Measurements from ENCODE around the gene ATP6V0A4.

Gene ATP6V0A4

GRCh38 chr7:138828302-138828701, 30.3 kb upstream of the ATP6V0A4 start:
- no peak overlapping the region for H3K4me3 ChIP-seq (replicated peaks; ENCODE audit: low read depth, low read length)
- TF ChIP-seq, protein P1, sequence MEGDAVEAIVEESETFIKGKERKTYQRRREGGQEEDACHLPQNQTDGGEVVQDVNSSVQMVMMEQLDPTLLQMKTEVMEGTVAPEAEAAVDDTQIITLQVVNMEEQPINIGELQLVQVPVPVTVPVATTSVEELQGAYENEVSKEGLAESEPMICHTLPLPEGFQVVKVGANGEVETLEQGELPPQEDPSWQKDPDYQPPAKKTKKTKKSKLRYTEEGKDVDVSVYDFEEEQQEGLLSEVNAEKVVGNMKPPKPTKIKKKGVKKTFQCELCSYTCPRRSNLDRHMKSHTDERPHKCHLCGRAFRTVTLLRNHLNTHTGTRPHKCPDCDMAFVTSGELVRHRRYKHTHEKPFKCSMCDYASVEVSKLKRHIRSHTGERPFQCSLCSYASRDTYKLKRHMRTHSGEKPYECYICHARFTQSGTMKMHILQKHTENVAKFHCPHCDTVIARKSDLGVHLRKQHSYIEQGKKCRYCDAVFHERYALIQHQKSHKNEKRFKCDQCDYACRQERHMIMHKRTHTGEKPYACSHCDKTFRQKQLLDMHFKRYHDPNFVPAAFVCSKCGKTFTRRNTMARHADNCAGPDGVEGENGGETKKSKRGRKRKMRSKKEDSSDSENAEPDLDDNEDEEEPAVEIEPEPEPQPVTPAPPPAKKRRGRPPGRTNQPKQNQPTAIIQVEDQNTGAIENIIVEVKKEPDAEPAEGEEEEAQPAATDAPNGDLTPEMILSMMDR (IDR thresholded peaks at IDR 0.05; ENCODE audit: insufficient read depth, low read length, poor library complexity, severe bottlenecking): no peak
- no peaks in the 10 kb centered on the region for H3K27me3 ChIP-seq (replicated peaks; ENCODE audit: control insufficient read depth, insufficient read depth, low read length)
- no peak for DNase-seq (ENCODE audit: extremely low read depth, insufficient read length)
- H3K36me3 ChIP-seq (ENCODE audit: control insufficient read depth, insufficient read depth, low read length): no peaks in the 10 kb centered on the region

- TF ChIP-seq, protein P1 (IDR thresholded peaks at IDR 0.05; ENCODE audit: insufficient read depth, low read length, poor library complexity, severe bottlenecking): no peak
- H3K27me3 ChIP-seq (replicated peaks; ENCODE audit: control insufficient read depth, insufficient read depth, low read length): no peaks in the 10 kb centered on the region
- H3K36me3 ChIP-seq (ENCODE audit: control insufficient read depth, insufficient read depth, low read length): no peaks in the 10 kb centered on the region
- no peak overlapping the region for H3K4me3 ChIP-seq (replicated peaks; ENCODE audit: low read depth, low read length)
- DNase-seq (ENCODE audit: extremely low read depth, insufficient read length): no peak
These were observed 27.2 kb upstream of the ATP6V0A4 start for GRCh38 chr7:138825049-138825721.

DNA sequence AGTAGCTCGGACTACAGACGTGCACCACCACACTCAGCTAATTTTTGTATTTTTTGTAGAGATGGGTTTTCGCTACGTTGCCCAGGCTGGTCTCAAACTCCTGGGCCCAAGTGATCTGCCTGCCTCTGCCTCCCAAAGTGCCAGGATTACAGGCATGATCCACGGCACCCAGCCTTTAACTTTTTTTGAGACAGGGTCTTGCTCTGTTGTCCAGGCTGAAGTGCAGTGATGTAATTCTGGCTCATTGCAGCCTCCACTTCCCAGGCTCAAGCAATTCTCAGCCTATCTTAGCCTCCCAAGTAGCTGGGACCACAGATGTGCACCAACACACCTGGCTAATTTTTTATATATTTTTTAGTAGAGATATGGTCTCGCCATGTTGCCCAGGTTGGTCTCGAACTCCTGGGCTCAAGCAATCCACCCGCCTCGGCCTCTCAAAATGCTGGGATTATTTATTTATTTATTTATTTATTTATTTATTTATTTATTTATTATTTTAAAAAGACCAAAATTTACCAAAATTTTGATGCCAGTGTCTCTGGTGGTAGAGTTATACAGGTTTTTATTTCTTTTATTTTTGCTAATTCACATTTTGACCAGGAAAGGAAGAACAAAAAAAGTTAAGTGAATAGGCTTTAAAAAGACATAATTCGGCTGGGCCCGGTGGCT, 25.0 kb upstream of the ATP6V0A4 start:
- no peaks in the 10 kb centered on the region for H3K36me3 ChIP-seq (ENCODE audit: control insufficient read depth, insufficient read depth, low read length)
- no peak overlapping the region for H3K4me3 ChIP-seq (replicated peaks; ENCODE audit: low read depth, low read length)
- H3K27me3 ChIP-seq (replicated peaks; ENCODE audit: control insufficient read depth, insufficient read depth, low read length): no peaks in the 10 kb centered on the region
- TF ChIP-seq, protein P1 (IDR thresholded peaks at IDR 0.05; ENCODE audit: insufficient read depth, low read length, poor library complexity, severe bottlenecking): no peak
- no peak for DNase-seq (ENCODE audit: extremely low read depth, insufficient read length)

DNA sequence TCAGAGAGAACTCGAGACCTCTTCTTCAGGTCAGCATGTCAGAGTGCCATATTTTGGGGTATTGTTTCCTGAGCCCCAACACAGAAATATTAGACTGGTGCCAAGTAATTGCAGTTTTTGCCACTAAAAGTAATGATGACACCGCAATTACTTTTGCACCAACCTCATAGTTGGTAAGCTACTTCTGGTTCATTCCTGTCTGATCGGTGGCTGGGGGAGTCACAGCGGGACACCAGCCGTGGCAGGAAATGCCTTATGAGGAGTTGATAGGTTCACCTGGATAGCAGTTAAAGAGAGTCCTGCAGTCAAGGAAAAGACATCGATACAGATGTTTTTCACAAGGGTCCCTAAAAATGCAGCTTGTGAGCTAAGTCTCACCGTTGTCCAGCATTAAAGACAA, 23.9 kb upstream of the ATP6V0A4 start:
- DNase-seq (ENCODE audit: extremely low read depth, insufficient read length): no peak
- TF ChIP-seq, protein P1 (IDR thresholded peaks at IDR 0.05; ENCODE audit: insufficient read depth, low read length, poor library complexity, severe bottlenecking): no peak
- Histone ChIP-seq H3K36me3 (ENCODE audit: control insufficient read depth, insufficient read depth, low read length) (no peaks in the 10 kb centered on the region), H3K27me3 (replicated peaks; ENCODE audit: control insufficient read depth, insufficient read depth, low read length) (no peaks in the 10 kb centered on the region), H3K4me3 (replicated peaks; ENCODE audit: low read depth, low read length) (no peak overlapping the region)

DNA sequence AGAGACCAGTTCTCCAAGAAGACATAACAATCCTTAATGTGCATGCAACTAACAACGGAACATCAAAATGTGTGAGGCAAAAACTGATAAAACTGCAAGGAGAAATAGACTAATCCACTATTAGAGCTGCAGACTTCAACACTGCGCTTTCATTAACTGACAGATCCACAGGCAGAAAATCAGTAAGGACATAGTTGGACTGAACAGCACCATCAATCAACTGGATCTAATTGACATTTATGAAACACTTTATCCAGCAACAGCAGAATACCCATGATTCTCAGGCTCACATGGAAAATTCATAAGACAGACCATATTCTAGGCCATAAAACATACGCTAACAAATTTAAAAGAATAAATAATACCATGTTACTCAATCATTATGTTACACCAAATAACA, 21.6 kb upstream of the ATP6V0A4 start:
- TF ChIP-seq, protein P1 (IDR thresholded peaks at IDR 0.05; ENCODE audit: insufficient read depth, low read length, poor library complexity, severe bottlenecking): no peak
- no peaks in the 10 kb centered on the region for H3K27me3 ChIP-seq (replicated peaks; ENCODE audit: control insufficient read depth, insufficient read depth, low read length)
- no peak overlapping the region for H3K4me3 ChIP-seq (replicated peaks; ENCODE audit: low read depth, low read length)
- H3K36me3 ChIP-seq (ENCODE audit: control insufficient read depth, insufficient read depth, low read length): no peaks in the 10 kb centered on the region
- no peak for DNase-seq (ENCODE audit: extremely low read depth, insufficient read length)

All from GM06990 (cell line).